Limb (tissue), 2 donors: ENCODE data around the gene LENG9.
"Not testable (repeated sequence)": the region's sequence is repeated elsewhere in the genome, so short reads cannot be mapped to it uniquely, and the experiment has no call there.

Experiments
- DNase-seq, 2 donors: peaks; one replicate each; pipeline ENCODE4 v3.0.0-alpha.2; 2016; ENCODE audit errors: extremely low spot score in 2 of 2

The LENG9 gene

GRCh38 chr19:54459282-54460229, 4.0 kb downstream of the LENG9 start:
- no peak for DNase-seq

GRCh38 chr19:54458648-54459281, 4.8 kb downstream of the LENG9 start:
- no peak for DNase-seq

GRCh38 chr19:54457773-54458647, 5.6 kb downstream of the LENG9 start:
- no peak for DNase-seq

DNA sequence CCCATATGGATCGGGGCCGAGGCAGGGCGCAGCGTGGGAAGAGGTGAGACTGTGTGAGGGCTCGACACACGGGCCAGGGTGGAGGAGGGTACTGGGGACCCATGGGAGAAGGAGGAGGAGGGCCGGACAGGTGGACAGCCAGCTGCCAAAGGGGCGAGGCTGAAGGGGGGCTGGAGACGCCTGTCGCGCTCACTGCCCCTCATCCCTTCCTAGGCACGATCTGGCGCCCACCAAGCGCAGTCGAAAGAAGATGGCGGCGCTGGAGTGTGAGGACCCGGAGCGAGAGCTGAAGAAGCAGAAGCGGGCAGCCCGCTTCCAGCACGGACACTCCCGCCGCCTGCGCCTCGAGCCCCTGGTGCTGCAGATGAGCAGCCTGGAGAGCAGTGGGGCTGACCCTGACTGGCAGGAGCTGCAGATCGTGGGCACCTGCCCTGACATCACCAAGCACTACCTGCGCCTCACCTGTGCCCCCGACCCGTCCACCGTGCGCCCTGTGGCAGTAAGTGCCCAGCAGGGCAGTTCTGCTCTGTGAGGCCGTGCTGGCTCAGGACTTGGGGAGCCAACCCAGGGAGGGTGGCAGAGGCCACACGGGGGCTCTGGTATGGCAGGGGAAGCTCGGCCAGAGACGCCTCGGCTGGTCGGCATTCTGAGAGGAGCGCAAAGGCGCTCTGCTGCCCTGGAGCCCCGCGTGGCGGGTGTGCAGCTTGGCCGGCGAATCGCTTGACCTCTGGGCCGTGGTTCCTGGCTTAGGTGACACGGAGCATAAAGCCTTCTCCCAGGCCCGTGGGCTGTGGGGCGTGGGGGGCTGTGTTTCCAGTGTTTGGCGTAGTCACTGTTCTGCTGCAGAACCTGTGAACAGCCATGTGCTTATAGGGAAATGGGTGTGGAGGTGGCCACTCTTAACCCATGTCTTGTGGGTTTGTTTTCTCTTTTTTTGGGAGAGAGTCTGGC, 6.9 kb downstream of the LENG9 start:
- DNase-seq: no peak

GRCh38 chr19:54455786-54456422, 7.7 kb downstream of the LENG9 start:
- no peak for DNase-seq

DNA sequence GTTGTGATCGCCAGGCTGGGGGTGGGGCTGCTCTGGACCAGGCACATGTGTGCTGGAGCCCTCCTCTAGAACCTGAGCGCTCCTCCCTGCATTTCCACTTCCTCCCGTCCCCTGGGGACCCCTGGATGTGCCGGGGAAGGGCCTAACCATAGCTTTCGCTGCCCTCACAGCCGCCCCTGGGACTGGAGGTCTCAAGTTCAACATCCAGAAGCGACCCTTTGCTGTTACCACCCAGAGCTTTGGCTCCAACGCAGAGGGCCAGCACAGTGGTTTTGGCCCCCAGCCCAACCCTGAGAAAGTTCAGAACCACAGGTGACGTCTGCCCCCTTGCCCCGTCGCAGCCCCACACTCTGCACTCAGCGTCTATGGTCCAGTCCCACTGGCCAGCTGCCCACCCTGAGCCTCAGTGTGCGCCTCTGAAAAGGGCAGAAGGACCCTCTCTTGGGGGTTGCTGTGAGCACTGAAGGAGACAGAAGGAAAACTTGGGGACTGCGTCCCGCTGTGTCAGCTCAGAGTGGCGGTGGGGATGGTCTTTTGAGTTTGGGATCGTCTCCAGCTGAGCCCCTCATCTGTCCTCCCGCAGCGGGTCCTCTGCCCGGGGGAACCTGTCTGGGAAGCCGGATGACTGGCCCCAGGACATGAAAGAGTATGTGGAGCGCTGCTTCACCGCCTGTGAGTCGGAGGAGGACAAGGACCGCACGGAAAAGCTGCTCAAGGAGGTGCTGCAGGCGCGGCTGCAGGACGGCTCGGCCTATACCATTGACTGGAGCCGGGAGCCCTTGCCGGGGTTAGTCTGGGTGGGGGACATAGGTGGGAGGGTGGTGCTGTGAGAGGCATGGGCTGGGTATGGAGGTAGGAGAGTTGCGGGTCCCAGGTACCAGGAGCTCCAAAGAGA, 8.6 kb downstream of the LENG9 start:
- DNase-seq: no peak

GRCh38 chr19:54453921-54454780, 9.4 kb downstream of the LENG9 start:
- no peak for DNase-seq

GRCh38 chr19:54452626-54453025, 11.0 kb downstream of the LENG9 start:
- no peak for DNase-seq

DNA sequence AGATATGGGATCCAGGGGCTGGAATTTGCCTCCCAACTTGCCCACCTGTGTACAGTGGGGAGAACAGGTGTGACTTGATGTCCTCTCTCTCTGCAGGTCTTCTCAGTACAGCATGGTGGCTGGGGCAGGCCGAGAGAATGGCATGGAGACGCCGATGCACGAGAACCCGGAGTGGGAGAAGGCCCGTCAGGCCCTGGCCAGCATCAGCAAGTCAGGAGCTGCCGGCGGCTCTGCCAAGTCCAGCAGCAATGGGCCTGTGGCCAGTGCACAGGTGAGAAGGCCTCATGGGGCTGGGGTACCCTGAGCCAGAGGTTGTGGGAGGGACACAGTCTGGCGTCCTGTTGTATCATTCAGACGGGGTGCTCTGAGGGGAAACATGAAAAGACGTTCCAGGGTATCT, 11.6 kb downstream of the LENG9 start:
- no peak for DNase-seq

DNA sequence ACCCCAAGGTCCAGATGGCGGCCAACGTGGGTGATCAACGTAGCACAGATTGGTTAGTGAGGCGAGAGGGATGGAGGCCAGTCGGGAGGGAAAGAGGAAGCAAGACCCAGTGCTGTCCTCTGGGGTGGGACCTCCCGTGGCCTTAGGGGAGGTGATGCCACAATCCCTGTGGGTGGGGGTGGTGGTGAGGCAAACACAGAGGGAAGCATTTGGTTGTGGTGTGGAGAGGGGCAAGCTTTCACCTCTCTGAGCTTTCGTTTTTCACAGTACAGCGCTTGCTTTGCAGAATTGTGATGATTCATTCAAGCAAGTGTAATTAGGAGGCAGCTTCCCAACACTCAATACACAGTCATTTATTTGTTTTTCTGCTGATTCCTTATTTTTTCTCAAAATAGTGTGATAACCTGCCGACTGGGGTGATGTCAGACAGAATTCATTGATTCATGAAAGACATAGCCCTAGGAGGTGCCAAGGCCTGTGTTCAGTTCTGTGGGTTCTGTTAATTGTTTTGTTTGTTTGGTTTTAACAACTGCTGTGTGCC, 12.2 kb downstream of the LENG9 start:
- no peak for DNase-seq

GRCh38 chr19:54449701-54450069, 13.9 kb downstream of the LENG9 start:
- no peak for DNase-seq

DNA sequence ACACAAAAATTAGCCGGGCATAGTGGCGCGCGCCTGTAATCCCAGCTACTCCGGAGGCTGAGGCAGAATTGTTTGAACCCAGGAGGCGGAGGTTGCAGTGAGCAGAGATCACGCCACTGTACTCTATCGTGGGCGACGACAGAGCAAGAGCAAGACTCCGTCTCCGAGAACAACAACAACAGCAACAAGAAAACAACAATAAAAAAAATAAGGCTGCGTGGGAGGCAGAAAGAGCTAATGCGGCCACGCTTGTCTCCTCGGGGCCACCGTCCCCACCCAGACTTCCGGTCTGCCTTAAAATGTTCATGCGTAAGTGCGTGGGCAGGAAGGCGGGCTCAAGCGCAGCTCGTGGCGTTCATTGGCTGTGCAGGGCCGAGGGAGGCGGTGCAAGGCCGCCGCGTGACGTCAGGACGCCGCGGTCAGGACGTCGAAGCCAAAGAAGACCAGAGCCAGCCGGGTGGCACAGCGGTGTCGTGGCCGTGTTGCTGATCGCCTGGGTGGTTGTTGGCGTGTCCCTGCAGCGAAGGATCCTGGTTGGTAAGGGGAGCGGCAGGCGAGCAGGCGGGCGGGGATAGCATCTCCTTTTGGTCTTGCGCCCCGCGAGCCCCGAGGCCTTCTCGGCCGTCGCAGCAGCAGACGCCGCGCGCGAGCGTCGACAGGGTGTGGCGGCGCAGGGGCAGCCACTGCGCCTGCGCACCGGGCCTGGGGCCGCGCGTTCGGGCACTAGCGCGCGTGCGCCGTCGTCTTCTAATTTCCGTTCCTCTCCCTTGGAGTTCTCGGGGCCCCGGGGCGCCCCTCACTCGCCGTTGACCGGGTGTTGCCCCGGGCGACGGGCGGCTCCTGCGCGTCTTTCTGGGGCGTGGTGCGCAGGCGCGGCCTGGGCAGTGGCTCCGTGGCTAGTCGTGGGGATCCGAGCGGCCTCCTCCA, 14.5 kb downstream of the LENG9 start, which contains the start of gene LENG8:
Gene LENG8 (plus strand): TSS at position 426 of the 927 bp plus-strand sequence. CDS start 2,146 bp downstream, outside the sequence.
- DNase-seq: peak; percentile 97 to 99

GRCh38 chr19:54448040-54448773, 15.4 kb downstream of the LENG9 start:
- DNase-seq: peak in 1 of 2 donors; percentile 82

- DNase-seq: not testable (repeated sequence)
Measured at GRCh38 chr19:54446349-54446748, 17.2 kb downstream of the LENG9 start.

DNA sequence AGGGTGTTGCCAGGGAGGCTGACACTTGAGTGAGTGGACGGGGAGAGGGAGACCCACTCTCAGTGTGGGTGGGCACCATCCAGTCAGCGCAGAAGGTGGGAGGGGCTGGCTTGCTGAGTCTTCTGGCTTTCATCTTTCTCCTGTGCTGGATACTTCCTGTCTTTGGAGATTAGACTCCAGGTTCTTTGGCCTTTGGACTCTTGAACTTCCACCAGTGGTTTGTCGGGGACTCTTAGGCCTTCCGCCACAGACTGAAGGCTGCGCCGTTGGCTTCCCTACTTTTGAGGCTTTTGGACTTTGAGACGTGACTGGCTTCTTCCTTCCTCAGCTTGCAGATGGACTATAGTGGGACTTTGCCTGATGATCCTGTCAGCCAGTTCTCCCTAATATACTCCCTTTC, 18.8 kb downstream of the LENG9 start:
- no peak for DNase-seq

- DNase-seq: no peak
Measured at GRCh38 chr19:54440641-54441040, 22.9 kb downstream of the LENG9 start.
